ENCODE results near the gene CD9.

The CD9 gene

DNA sequence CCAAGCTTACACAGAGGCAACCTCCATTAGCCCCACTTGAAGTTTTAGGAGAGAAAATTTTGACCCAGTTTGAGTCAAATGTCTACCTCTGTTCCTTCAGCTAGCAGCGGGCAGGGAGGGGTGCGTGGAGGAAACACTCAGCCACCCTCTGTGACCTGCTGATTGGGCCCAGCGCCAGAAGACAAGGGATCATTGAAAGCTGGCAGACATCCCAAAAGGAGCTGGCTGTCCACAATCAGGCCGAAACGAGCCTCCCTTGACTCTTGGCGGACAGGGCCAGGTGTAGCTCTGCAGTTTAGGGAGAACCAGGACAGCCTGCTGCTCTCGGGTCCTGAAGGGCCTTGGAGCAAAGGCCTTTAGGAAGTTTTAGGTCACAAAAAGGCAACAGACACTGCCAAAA, 41.3 kb downstream of the CD9 start:
- no peak for DNase-seq (ENCODE audit: low spot score)

DNA sequence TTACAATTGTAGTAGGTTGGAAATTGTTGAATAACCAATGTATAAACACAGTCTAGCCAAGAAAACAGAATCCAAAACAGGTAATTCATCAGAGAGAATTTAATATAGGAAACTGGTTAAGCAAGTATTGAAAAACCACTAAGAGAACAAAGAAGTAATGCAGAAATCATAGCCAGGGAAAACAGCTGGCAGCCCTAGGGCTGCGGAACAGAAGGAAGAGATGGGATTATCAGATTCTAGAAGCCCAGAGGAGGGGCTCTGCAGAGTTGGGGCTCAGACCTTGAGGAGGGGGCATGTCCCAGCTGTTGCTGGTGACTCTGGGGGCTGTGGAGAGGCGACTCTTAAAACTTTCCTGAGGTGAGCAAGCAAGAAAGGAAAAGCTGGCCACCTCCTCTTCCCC, 49.4 kb downstream of the CD9 start:
- no peak for DNase-seq (ENCODE audit: low spot score)

DNA sequence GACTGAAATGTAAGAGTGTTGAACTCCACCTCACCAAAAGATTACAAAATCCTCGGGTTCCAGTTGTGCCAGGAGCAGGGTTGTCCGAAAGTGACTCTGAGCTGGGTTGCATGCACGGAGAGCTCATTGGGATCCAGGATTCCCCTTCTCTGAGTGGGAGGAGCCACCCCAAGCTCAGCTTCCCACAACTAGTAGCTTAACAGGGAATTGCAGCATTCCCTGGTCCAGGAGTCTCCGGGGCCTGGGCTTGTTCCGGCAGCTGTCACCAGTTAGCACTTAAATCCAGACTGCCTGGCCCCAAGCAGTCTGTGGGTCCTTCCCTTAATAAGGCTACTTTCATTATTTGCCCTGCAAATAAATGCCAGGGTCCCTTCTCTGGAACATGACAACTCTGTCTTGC, 50.1 kb downstream of the CD9 start:
- DNase-seq (ENCODE audit: low spot score) = no peak

DNA sequence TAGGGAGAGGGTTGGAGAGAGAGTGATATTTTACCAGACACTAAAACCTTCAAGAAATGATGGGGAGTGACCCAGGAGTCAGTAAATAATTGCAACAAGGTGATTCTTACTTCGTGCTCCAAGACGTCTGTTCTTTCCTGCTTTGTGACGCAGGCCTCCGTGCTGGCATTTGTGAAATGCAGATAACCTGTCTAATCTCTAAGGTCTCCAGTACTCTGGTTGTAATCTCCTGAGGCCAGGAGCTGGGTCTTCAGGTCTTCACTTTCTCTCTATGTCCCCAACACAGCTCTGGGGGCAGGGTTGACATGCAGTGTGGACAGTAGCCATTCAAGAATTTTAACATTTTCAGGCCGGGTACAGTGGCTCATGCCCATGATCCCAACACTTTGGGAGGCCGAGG, 53.1 kb downstream of the CD9 start:
- no peak for DNase-seq (ENCODE audit: low spot score)

DNA sequence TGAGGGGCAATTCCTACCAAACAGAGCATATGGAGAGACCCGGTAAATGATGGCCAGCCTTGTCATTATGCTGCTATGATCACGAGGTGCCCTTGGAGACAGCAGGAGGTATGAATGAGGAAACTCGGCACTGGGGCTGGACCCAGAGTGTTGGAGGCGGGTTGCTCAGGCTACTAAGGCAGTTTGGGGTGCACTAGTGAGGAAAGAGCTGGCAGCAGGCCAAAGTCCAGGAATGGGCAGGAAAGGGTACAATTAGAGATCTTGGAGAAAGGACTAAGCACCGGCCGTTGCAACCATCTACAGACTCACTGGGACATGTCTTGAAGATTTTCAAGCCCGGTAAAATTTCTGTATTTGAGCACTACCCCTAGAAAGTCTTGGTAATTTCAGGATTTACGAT, 54.3 kb downstream of the CD9 start:
- no peak for DNase-seq (ENCODE audit: low spot score)

DNA sequence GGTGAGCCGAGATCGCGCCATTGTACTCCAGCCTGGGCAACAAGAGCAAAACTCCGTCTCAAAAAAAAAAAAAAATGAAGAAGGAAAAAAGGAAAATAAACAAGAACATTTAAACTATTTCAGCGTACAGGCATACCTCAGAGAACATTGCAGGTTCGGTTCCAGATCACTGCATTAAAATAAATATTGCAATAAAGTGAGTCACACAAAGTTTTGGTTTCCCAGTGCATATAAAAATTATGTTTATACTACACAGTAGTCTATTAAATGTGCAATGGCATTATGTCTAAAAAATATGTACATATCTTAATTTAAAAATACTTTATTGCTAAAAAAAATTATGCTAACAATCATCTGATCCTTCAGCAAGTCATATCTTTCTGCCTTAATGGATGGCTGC, 56.8 kb downstream of the CD9 start:
- DNase-seq (ENCODE audit: low spot score) = no peak

DNA sequence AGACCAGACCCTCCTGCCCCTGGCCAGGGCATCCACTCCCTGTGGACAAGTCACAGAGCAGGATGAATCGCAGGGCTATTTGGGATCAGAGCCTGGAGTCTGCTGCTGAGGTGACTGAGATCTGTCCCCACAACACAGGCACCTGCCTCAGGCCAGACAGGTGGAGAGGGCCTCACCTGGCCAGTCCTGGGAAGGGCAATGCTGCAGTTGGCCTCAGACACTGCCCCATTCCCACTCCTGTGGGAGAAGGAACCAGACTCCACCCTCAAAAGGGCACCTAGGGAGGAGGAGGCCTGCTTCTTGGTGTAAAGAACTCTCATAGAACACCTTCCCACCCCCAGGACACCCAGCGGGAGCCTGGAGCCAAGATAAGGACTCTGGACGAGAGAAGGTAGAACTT, 62.0 kb downstream of the CD9 start:
- no peak for DNase-seq (ENCODE audit: low spot score)

DNA sequence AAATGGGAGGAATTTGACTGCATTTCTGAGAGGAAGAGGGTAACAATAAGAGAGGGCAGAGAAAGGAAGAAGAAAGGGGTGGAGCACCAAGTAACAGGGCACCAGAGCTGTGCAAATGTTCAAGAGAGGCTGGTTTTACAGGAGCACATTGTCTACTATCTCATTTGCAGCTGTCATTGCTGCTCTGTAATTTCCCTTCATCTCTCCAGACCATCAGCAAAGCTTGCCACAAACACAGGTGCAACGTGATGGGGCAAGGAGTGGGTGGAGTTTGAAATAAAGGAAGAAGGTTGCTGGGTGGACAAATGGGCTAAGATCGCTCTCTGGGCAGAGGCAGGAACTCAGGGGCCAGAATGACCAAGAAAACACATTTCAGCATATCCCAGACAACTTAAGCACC, 62.4 kb downstream of the CD9 start:
- DNase-seq (ENCODE audit: low spot score) = no peak

DNA sequence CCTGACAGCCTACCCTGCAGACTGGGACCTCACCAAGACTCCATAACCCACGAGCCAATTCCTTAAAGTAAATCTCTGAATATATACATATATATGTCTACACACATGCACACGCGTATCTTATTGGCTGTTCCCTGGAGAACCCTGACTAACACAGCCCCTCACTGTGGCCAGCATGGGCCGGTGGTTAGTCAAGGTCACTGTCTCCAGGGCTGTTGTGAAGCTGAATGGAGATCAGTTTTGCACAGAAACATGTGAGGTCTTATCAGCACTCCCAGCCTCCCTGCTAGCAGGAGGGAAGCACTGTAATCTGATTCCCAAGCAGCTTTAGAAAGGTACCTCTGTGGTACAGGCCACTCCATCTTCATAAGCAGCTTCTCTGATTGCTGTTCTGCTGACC, 63.7 kb downstream of the CD9 start:
- peak; percentile 43 for DNase-seq (ENCODE audit: low spot score)

DNA sequence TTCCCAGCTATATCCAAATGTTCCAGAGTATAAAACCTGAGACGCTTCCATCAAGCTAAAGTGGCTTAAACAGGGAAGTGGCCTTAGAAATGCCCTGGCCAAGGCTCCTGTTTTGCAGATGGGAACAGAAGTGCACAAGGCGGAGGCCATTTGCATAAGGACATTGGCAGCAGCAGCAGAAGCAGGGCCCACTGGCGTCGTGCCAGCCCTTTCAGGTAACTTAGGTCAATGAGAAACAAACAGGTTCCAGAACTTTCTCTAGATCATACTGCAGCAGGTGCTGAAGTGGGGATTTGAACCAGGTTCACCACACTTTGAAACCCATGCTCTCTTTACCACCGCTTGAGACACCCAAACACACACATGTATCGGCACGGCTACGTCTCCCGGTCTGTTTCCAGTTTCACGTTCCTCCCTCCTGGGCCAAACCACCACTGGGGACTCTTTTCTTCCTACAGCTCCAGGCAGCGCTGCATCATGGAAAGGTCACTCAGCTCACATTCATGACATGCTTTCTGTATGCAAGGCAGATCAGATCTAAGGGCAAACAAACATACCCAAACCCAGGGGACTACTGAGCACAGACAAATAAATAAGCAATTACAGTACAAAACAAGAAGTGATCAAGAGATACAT, 64.3 kb downstream of the CD9 start:
- DNase-seq (ENCODE audit: low spot score) = no peak

DNA sequence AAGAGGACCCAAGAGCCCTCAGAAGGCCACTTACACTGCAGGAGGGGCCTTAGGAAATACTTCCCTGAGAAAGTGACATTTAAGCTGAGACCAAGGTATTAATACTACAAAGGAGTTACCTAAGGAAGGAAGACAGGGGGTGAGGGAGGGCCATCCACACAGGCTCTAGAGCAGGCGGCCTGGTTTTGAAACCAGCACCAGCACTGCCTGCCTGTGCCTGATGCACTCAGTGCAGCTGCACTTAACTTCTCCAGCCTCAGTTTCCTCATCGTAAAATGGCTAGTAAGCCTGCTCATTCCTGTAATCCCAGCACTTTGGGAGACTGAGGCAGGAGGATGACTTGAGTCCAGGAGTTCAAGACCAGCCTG, 64.8 kb downstream of the CD9 start:
- DNase-seq (ENCODE audit: low spot score) = no peak

DNA sequence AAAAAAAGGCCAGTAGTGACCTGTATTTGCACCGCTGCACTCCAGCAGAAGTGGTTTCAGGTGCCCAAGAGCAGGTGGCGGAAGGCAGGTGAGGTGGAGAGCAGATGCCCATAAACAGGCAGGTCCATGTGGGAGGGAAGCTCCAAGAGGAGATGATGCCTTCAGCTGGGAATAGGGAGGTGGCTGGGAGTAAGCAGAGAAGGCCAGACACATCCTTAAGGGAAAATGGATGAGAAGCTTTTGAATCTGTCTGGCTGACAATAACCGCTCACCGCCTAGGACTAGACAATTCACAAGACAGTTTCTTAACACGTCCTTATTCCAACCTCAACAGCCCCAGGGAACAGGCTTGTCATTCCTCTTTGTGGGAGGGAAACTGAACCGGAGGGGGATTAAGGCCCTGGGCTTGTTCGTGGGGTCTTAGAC, 66.4 kb downstream of the CD9 start:
- DNase-seq (ENCODE audit: low spot score) = peak; percentile 97

DNA sequence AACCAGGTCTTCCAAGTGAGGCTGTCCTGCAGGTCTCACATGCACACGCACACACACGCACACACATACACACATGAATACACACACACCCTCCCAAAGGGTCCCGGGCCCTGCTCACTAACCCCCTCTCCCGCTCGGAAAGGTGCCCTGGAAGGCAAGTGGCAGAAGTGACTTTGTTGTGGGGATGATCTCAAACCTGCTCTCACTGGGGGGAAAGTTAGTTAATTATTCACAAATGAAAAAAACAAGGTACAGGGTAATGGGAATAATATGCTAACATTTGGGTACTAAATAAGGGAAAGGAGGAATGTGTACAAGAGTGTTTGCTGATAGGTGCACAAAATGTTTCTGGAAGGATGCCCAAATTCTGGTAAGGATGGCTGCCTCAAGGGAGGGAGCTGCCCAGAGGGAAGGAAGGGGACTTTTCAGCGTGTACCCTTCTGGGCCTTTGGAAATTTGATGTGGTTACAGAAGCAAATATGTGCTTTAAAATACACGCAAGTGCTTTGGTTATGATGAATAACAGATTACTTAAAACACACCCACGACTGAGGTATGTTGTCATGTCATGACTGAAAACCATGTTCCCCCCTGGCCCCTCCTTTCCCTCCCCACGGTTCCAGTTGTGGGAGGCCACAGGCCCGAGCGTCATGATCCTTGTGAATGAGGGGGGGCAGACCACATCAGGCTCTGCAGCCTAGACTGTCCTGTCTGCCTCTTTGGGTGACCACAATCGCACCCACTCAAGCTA, 66.9 kb downstream of the CD9 start:
- peak; percentile 97 for DNase-seq (ENCODE audit: low spot score)

DNA sequence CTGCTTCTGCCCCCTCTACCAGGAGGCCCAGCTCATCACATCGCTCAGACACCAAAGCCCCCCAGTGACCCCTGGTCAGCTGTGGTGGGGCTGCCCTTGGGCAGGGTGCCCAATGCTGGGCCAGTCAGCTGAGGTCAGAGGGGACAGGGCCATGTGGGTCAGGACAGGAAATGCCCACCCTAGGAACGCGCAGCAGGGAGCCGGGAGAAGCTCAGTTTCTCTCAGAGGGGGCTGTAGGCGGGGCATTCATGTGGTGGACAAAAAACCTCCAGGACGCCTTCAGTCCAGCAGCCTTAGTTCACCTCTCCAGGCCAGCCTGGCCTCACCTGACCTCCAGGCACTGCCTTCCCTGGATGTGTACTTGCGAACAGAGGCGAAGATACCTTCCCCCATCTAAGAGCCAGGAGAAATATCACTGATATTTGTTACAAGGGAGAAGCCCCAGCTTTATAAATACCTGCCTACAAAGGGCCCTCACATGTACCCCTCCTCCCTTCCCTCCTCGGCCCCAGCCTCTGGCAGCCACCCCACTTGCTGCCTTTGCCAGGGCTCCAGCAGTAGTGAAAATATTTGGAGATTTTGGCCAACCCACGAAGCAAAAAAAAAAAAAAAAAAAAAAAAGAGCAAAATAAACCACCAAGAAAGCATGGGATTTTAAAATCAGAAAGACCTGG, 68.4 kb downstream of the CD9 start:
- DNase-seq (ENCODE audit: low spot score) = no peak

DNA sequence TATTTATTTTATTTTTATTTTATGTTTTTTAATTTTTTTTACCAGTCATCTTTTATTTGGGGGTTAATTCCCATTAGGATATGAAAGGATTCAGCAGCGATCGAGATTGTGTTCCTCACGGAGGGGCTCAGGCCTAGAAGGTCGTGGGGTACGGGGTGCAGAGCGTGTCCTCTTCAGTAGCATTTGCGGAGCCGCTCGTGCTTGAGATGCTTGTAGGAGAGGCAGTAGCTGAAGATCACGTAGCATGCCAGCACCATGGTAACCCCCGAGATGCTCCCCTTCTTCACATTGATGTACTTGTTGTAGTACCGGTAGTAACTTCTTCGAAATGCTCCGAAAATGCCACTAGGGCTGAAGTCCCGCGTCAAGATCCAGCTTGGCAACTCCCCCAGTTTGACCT, 69.8 kb downstream of the CD9 start:
- DNase-seq (ENCODE audit: low spot score) = no peak

DNA sequence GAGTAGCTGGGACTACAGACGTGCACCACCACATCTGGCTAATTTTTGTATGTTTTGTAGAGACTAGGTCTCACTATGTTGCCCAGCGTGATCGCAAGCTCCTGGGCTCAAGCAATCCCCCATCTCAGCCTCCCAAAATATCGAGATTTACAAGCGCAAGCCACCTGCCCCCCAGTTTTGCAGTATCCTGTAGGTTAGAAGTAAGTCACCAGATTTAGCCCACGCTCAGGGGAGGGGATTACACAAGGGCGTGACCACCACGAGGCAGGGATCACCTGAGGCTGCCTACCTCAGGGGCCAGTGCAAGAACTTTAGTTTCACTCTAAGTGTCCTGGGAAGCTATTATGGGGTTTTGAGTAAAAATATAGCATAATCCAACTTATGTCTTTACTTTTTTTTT, 71.1 kb downstream of the CD9 start:
- DNase-seq (ENCODE audit: low spot score) = no peak

DNA sequence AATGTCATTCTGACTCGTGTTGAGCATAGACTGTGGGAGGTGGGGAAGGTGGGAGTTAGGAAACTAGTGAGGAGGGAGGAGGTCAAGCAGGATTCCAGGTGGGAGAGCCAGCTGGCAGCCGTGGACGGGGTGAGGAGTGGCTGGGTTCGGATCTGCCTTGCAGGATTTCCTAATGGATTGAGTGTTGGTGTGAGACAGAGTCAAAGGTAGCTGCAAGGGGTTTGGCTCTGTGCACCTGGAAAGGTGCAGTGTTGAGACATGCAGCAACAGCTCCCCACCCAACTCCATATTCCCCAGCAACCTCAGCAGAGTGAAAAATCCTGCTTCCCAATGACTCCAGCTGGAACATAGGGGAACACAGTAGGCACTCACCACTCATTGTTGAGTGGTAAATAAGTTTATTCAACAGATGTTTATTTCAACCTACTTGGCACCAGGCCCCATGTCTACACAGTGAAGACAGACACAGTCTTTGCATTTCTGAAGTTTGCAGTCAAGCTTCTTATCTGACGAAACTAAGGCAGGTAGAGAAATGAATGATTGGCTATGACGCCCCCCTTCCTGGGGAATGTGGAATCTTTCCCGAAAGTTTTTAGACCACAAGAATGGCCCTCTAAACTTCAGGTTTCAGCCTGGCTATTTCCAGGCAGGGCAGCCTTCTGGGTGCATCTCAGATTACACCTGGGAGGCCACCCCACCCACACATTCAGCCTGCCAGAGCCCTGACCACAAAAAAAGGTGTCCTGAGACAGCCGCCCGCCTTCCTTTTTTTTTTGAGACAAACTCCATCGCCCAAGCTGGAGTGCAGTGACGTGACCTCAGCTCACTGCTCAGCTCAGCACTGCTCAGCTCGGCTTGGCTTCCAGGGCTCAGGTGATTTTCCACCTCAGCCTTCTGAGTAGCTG, 72.4 kb downstream of the CD9 start:
- peak; percentile 98 for DNase-seq (ENCODE audit: low spot score)

DNA sequence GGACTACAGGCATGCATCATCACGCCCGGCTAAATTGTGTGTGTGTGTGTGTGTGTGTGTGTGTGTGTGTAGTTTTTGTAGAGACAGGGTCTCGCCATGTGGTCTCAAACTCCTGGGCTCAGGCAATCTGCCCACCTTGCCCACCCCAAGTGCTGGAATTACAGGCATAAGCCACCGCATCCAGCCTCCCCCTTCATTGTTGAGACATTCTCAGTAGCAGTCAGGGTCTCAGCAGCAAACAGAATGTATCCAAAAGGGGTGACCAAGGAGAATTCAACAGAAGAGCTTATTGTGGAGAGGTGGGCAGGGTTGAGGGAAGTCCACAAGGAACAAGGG, 73.0 kb downstream of the CD9 start:
- no peak for DNase-seq (ENCODE audit: low spot score)

DNA sequence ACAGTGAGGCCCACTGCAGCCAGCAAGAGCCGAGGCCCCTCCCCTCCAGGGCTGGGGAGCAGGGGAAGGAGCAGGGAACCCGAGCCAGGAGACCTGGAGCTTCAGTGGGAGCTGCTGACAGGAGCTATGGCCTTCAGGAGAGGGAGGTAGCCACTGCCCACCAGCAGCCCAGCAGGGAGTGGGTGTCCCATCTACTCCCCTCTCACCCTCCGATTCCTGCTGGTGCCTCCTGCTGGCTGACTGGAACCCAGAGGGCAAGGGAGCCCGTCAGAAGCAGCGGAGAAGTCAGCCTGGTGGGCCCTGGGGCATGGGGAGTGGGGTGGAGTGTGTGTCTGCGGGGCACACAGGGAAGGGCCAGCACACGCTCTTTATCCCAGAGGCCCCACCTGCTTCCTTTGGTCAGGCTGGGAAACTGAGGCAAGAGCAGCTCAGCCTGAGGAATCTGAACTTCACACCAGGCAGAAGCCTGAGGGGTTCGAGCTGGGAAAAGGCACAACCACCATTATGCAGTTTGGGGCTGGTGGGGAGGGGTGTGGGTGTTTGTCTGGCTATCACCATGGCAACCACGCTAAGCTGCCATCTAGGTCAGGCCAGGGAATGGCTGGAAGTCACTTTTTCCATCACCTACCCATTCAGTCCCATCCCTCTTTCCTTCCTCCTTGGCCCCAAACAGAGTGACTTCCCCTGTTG, 73.5 kb downstream of the CD9 start:
- DNase-seq (ENCODE audit: low spot score) = peak; percentile 33

DNA sequence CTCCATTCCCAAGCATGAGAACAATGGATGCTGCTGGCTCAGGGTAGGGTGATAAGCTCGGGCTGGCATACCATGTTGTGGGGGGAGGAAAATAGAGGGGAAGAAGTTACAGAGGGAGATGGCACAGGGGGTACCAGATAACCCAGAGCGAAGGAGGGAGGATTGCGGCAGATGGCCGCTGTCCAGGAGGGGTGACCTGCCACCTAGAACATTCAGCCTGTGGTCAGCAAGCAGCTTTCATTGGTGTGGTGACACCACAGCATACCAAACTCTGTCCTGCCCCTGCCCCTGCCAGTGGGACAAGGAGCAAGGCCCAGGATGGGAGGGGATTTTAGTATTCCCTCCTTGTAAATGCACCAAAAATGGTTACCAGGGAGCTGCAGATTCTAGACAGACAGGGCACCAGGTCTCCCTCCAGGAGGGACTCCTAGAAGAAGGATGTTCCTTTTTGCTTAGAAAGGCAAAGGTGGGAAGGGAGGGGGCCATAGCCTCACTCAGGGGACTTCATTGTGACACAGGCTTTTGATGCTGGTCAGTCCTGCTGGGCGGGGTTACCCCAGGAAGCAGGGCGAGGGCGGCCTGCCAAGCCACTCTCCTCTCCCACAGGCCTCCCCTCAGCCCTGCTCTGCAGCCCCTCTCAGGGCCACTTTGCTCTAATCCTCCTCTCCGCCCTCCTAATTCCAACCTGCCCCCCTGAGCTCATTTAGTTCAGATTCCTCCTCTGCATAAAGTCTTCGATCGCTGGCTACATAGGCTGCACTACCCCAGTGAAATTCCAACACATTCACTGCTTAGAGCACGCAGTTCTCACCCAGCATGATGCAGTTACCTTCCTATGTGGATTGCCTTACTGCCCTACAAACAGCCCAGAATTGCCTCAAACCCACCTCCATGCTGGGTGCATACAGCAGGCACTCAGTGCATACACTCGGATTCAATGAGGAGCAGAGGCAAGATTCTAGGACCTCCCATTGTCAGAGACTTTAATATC, 74.3 kb downstream of the CD9 start:
- DNase-seq (ENCODE audit: low spot score) = peak; percentile 87
